Coronary artery (tissue), 2 donors: ENCODE measurements around the gene CDH13.

Experiments used
- DNase-seq: peaks from one replicate; pipeline ENCODE4 v3.0.0-alpha.2; 2017; ENCODE audit warnings: low spot score
- H3K27ac ChIP-seq, 2 donors: fragments of 200-600 bp; sonication (generic); one replicate each; pipeline ENCODE4 v1.5.1; 2016 to 2019
- H3K4me3 ChIP-seq: fragments of 200-600 bp; sonication (generic); 2 replicates; pipeline ENCODE4 v1.5.1; 2016; ENCODE audit warnings: mild to moderate bottlenecking, moderate library complexity
- CTCF ChIP-seq: fragments of 200-600 bp; sonication (generic); IDR thresholded peaks from one replicate; pipeline ENCODE4 v1.5.1; 2019; ENCODE audit warnings: antibody characterized with exemption

CDH13 gene

GRCh38 chr16:82767198-82767597, 140.4 kb downstream of the CDH13 start:
- no peak for TF ChIP-seq CTCF
- no peak for DNase-seq
- H3K27ac ChIP-seq: peak overlapping the region in 1 of 2 donors; percentile 35
- no peak overlapping the region for H3K4me3 ChIP-seq

GRCh38 chr16:82767808-82768207, 141.0 kb downstream of the CDH13 start:
- Histone ChIP-seq H3K4me3 (no peak overlapping the region), H3K27ac (peak overlapping the region in 1 of 2 donors; percentile 35)
- DNase-seq: no peak
- TF ChIP-seq CTCF: no peak

DNA sequence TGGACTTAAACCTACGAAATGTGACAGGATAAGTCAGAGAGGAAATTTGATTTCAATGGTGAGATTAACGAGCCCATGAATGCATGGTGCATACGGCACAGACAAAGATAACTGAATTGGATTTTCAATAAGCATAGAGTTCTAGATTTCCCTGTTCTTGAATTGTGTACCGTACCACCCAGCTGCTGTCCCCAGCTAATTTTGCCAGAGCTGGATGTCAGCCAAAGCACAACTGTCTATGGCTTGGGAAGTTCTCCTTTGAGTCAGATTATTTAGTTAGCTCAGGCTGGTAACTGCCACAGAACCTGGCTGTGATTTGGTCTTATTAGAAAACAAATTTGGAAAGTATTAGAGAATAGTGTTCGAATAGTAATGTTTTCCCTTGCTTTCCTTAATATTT, 143.1 kb downstream of the CDH13 start:
- Histone ChIP-seq H3K4me3 (no peak overlapping the region), H3K27ac (no peak overlapping the region)
- no peak for DNase-seq
- TF ChIP-seq CTCF: no peak

DNA sequence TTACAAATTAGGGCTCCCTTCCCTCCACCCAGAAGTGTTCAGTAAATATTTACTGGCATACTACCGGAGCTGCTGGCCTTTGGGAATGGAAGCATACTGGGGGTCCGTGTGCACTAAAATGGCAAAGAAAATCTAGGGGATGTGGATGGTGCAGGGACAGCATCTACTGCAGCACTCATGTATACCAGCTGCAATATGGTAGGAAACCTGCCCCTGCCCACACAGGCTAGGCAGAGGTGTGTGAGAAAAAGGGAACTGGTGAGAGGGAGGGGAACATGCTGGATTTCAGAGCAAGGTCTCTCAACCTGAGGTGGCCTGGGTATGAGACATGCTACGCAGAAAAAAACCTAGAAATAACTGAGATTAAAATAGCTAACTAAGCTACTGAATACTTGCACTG, 145.4 kb downstream of the CDH13 start:
- Histone ChIP-seq H3K27ac (no peak overlapping the region), H3K4me3 (no peak overlapping the region)
- no peak for DNase-seq
- TF ChIP-seq CTCF: no peak

DNA sequence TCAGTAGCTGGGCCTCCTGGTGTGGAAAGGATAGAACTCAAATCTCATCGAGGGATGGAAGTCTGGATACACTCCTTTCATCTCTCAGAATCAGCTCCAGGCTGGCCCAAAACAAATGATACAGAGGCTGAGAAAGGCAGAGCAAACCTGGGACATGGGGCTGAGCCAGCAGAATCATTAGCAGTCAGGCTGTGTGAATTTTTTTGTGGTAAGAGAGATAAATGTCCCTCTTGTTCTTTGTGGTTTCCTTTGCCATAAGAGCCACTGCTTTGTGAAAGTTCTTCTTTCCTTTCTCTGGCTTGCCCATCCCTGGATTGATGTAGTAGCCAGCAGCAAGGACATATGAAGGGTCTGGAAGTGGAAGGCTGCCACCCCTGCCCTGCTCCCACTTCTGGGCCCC, 146.2 kb downstream of the CDH13 start:
- H3K4me3 ChIP-seq: no peak overlapping the region
- no peak for TF ChIP-seq CTCF
- no peak for DNase-seq
- no peak overlapping the region for H3K27ac ChIP-seq

GRCh38 chr16:82776470-82777146, 149.8 kb downstream of the CDH13 start:
- H3K4me3 ChIP-seq: no peak overlapping the region
- DNase-seq: no peak
- TF ChIP-seq CTCF: no peak
- H3K27ac ChIP-seq: no peak overlapping the region

GRCh38 chr16:82782715-82783251, 156.0 kb downstream of the CDH13 start:
- Histone ChIP-seq H3K4me3 (no peak overlapping the region), H3K27ac (no peak overlapping the region)
- no peak for DNase-seq
- no peak for TF ChIP-seq CTCF
